ENCODE measurements around the gene CIAO3. TPM values are rescaled to one million over a fixed set of nuclear protein-coding genes. Genes with fewer than 3 reads are reported as not detected.
A peak's percentile ranks its signal among the peaks of the same experiment; 100 is the strongest.
"Not testable (repeated sequence)": the region's sequence is repeated elsewhere in the genome, so short reads cannot be mapped to it uniquely, and the experiment has no call there.

Gene CIAO3
- total RNA-seq, 2 donors from 2014 or later = 39.2 to 47.1 TPM

DNA sequence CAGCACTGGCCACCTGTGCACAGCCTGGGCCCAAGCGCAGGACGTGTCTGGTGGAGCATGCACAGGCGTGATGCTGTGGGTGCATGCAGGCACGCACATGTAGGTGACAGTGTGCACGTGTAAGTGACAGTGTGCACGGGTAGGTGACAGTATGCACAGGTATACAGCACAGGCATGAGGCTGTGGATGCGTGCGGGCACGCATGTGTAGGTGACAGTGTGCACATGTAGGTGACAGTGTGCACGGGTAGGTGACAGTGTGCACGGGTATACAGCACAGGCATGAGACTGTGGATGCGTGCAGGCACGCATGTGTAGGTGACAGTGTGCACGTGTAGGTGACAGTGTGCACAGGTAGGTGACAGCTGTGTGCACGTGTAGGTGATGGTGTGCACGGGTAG, 39.5 kb upstream of the CIAO3 start:
- H3K36me3 Mint-ChIP-seq (ENCODE audit: low read depth) = no peaks in the 10 kb centered on the region
- H3K9me3 Mint-ChIP-seq = no peaks in the 10 kb centered on the region
- no peak for ATAC-seq (replicated peaks)
- no peak overlapping the region for H3K27ac Mint-ChIP-seq
- H3K4me1 Mint-ChIP-seq = no peaks in the 10 kb centered on the region
- H3K27me3 Mint-ChIP-seq = peaks cover 3% of the 10 kb centered on the region
- H3K4me3 Mint-ChIP-seq = no peak overlapping the region

DNA sequence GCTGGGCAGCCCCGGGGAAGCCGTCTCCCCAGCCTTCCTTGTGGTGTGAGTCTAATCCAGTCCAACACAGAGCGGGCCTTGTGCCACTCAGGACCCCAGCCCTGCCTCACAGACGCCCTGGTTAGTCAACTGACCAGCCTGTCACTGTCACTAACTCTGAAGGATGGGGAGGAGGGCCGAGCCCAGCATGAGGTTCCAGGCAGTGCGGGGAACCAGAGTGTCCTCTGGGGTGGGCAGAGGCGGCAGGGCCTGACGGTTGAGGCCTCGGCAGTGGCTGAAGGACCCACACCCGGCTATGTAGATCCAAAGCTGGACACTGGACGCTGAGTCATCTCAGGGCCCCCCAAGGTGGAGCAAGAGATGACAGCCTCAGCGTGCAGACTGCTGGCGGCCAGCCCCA, 38.8 kb upstream of the CIAO3 start:
- H3K9me3 Mint-ChIP-seq = no peaks in the 10 kb centered on the region
- H3K4me1 Mint-ChIP-seq = no peaks in the 10 kb centered on the region
- H3K4me3 Mint-ChIP-seq = no peak overlapping the region
- H3K36me3 Mint-ChIP-seq (ENCODE audit: low read depth) = no peaks in the 10 kb centered on the region
- no peak for ATAC-seq (replicated peaks)
- H3K27me3 Mint-ChIP-seq = peaks cover 3% of the 10 kb centered on the region
- no peak overlapping the region for H3K27ac Mint-ChIP-seq

DNA sequence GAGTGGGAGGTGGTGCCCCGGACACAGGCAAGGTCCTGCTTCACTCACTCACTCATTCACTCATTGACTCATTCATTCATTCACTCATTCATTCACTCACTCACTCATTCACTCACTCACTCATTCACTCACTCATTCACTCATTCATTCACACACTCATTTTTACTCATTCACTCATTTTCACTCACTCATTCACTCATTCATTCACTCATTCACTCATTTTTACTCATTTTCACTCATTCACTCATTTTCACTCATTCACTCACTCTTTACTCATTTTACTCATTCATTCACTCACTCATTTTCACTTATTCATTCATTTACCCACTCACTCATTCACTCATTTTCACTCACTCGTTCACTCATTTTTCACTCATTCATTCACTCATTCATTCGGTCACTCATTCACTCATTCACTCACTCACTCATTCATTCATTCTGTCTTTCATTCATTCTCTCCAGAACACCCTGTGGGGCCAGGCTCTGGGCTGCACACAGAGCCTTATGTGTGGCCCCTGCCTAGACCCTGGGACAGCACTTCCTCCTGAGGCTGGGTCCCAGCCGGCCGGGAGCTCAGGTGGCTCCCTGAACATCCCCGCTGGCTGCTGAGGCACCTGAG, 38.2 kb upstream of the CIAO3 start:
- H3K27ac Mint-ChIP-seq = no peak overlapping the region
- no peaks in the 10 kb centered on the region for H3K9me3 Mint-ChIP-seq
- peak; percentile 35 for ATAC-seq (replicated peaks)
- H3K4me1 Mint-ChIP-seq = no peaks in the 10 kb centered on the region
- H3K36me3 Mint-ChIP-seq (ENCODE audit: low read depth) = no peaks in the 10 kb centered on the region
- no peak overlapping the region for H3K4me3 Mint-ChIP-seq
- H3K27me3 Mint-ChIP-seq = peaks cover 3% of the 10 kb centered on the region

DNA sequence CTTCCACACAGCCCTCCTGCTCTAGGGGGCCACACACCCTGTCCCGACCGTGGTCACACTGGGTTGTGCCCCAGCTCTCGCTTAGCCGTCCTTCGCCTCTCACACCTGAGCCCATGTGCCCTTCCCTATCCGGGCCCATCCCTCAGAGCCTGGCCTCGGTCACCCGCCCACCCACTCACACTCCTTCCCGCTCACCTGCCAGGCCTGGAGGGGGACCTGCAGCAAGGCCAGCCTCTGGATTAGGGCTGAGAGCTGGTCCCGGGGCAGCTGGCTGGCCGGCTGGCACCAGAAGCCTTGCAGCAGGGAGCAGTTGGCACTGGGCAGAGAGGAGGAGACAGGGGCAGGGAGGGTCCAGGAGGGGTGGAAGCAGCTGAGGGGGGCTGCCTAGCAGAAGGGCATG, 37.6 kb upstream of the CIAO3 start:
- Mint-ChIP-seq H3K36me3 (ENCODE audit: low read depth) (no peaks in the 10 kb centered on the region), H3K4me3 (no peak overlapping the region), H3K9me3 (no peaks in the 10 kb centered on the region), H3K27me3 (peaks cover 3% of the 10 kb centered on the region), H3K4me1 (no peaks in the 10 kb centered on the region), H3K27ac (no peak overlapping the region)
- ATAC-seq (replicated peaks) = no peak

DNA sequence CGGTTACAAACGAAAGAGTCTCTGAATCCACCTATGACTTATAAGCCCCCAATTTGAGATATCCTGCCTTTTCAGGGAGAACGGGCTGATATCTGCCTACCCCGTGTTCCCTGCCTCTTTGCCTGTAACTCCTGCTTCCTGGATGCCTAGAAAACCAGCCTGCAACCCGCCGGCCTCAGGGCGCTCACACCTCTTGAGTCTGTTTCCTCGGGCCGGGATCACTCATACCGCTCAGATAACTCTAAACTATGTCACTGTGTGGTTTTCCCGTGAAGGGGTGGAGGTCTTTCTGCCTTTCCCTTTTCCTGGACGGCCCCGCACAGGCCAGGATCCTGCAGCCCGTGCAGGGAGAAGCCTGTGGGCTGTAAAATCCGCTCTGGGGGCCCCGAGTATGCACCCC, 37.0 kb upstream of the CIAO3 start:
- no peaks in the 10 kb centered on the region for H3K9me3 Mint-ChIP-seq
- H3K4me1 Mint-ChIP-seq = no peaks in the 10 kb centered on the region

DNA sequence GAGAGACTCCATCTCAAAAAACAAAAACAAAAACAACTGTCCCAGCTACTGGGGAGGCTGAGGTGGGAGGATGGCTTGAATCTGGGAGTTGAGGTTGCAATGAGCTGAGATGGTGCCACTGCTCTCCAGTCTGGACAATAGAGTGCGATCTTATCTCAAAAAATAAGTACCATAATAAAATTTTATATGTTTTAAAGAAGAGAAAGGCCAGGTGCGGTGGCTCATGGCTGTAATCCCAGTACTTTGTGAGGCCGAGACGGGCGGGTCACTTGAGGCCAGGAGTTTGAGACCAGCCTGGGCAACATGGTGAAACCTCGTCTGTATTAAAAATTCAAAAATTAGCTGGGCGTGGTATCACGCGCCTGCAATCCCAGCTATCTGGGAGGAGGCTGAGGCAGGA, 36.0 kb upstream of the CIAO3 start:
- Mint-ChIP-seq H3K4me1 (no peaks in the 10 kb centered on the region), H3K9me3 (no peaks in the 10 kb centered on the region), H3K27ac (no peak overlapping the region), H3K36me3 (ENCODE audit: low read depth) (no peaks in the 10 kb centered on the region), H3K4me3 (no peak overlapping the region), H3K27me3 (peaks cover 3% of the 10 kb centered on the region)
- no peak for ATAC-seq (replicated peaks)

More for the DNA sequence above, 37.0 kb upstream of the CIAO3 start:
- Mint-ChIP-seq H3K27ac (no peak overlapping the region), H3K36me3 (ENCODE audit: low read depth) (no peaks in the 10 kb centered on the region), H3K27me3 (peaks cover 3% of the 10 kb centered on the region), H3K4me3 (no peak overlapping the region)
- ATAC-seq (replicated peaks) = no peak

DNA sequence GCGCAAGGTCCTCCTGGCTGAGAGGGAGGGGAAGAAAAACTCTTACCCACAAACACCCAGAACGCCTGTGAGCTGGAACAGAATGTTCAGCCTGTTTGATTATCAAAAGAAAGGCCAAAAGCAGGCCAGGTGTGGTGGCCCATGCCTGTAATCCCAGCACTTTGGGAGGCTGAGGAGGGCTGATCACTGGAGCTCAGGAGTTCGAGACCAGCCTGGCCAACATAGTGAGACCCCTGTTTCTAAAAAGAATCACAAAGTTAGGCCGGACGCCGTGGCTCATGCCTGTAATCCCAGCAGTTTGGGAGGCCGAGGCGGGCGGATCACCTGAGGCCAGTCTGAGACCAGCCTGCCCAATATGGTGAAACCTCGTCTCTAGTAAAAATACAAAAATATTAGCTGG, 35.5 kb upstream of the CIAO3 start:
- ATAC-seq (replicated peaks); H3K36me3 Mint-ChIP-seq (ENCODE audit: low read depth); H3K4me1 Mint-ChIP-seq; H3K27me3 Mint-ChIP-seq; H3K4me3 Mint-ChIP-seq; H3K9me3 Mint-ChIP-seq; H3K27ac Mint-ChIP-seq: not testable (repeated sequence)

DNA sequence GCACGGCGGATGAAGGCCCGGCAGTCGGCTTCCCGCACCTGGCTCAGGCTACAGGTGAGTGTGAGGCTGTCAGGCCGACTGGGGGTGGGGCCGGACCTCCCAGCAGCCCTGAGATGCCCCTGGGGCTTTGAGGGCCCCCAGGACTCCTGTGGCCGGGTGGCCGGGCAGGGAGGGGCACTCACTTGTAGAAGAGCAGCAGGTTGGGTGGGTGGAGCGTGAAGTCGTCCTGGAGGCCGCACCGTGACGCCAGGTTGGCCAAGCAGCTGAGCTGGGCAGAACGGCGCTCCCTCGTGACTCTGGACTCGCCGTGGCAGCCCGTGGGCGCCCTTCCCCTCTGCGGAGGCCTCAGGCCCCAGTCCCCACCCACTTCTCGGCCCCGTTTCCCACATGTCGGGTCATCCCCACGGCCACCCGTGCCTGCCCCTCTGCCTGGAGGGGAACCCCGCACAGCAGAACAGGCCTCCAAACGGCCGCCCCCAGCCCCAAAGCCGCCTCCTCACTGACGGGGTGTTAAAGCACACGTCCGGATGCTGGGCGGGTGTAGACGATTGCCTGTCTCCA, 34.5 kb upstream of the CIAO3 start:
- Mint-ChIP-seq H3K36me3 (ENCODE audit: low read depth) (no peaks in the 10 kb centered on the region), H3K27ac (no peak overlapping the region), H3K4me3 (no peak overlapping the region), H3K4me1 (no peaks in the 10 kb centered on the region), H3K9me3 (no peaks in the 10 kb centered on the region), H3K27me3 (peaks cover 3% of the 10 kb centered on the region)
- ATAC-seq (replicated peaks) = no peak

DNA sequence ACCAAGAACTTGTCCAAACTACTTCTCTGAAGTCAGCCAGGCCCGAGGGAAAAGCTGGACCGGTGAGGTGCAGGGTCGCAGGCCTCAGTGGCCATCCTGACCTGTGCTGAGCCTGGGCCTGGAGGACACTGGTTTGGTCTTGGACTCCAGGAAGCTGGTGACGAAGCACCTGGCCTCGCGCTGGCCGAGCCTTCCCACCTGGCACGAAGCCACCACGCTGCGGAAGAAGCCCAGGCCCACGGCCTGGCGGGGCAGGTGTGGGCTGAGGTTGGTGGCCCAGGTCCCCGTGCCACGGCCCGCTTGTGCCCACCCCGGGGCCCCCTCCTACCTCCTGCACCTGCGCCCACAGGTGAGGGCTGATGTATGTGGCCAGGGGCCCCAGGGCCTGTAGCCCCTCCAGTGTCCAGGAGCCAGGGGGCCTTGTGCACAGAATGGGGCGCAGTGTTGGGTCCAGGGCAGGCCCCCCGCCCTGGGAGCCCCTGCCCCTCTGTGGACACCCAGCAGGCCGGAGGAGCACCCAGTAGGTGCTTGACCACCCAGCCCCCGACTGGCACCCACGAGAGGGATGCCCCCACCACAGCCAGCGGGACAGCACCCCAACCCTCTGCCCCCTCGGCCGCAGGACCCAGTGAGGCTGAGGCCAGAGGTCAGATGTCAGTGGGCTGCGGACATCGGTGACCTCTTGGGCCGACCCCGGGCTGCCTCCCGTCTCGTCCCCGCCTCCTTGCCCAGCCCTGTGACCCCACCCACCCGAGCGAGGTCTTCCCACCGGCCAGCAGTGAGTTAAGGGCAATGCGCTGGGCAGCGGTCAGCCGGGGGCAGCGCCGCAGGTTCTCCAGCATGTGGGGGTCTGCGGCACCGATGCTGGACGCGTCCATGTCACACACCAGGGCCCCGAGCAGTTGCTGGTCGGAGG, 33.5 kb upstream of the CIAO3 start:
- no peak for ATAC-seq (replicated peaks)

DNA sequence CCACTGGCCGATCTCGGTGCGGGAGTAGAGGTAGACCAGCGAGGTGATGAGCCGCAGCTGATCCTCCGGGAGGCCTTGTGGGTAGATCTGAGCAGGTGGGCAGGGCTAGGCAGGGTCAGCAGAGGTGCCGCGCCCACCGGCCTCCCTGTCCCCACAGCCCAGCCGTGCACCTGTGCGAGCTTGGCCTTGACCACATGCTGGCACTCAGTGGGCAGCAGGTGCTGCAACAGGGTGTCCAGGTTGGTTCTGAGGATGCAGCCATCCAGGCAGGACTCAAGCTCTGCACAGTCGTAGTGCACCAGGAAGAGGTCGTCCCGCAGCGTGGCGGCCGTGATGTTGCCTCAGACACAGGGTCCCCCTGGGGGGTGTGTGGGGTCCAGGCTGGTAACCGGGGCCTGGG, 32.2 kb upstream of the CIAO3 start:
- Mint-ChIP-seq H3K9me3 (no peaks in the 10 kb centered on the region), H3K36me3 (ENCODE audit: low read depth) (no peaks in the 10 kb centered on the region), H3K27me3 (peaks cover 3% of the 10 kb centered on the region), H3K4me1 (no peaks in the 10 kb centered on the region), H3K27ac (no peak overlapping the region), H3K4me3 (no peak overlapping the region)
- no peak for ATAC-seq (replicated peaks)

More for the DNA sequence above, 33.5 kb upstream of the CIAO3 start:
- H3K4me3 Mint-ChIP-seq = no peak overlapping the region
- H3K36me3 Mint-ChIP-seq (ENCODE audit: low read depth) = no peaks in the 10 kb centered on the region
- H3K27me3 Mint-ChIP-seq = peaks cover 3% of the 10 kb centered on the region
- no peaks in the 10 kb centered on the region for H3K4me1 Mint-ChIP-seq
- no peaks in the 10 kb centered on the region for H3K9me3 Mint-ChIP-seq
- no peak overlapping the region for H3K27ac Mint-ChIP-seq

DNA sequence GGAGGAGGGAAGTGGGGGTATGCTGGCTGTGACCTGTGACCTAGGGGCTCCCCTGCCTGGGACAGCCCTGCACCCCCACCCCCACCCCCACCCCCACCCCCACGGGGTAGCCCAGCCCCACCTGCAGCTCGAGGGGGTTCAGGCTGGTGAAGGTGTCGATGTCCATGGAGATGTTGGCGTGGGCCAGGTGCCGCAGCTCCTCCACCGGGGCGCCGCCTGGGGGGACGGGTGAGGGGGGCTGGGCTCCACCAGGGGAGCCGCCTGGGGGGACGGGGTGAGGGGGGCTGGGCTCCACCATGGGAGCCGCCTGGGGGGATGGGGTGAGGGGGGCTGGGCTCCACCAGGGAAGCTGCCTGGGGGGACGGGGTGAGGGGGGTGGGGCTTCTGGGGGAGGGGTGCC, 29.6 kb upstream of the CIAO3 start:
- H3K4me1 Mint-ChIP-seq = no peaks in the 10 kb centered on the region
- no peaks in the 10 kb centered on the region for H3K27me3 Mint-ChIP-seq
- no peak for ATAC-seq (replicated peaks)
- no peaks in the 10 kb centered on the region for H3K36me3 Mint-ChIP-seq (ENCODE audit: low read depth)
- H3K27ac Mint-ChIP-seq = no peak overlapping the region
- H3K4me3 Mint-ChIP-seq = no peak overlapping the region
- no peaks in the 10 kb centered on the region for H3K9me3 Mint-ChIP-seq

DNA sequence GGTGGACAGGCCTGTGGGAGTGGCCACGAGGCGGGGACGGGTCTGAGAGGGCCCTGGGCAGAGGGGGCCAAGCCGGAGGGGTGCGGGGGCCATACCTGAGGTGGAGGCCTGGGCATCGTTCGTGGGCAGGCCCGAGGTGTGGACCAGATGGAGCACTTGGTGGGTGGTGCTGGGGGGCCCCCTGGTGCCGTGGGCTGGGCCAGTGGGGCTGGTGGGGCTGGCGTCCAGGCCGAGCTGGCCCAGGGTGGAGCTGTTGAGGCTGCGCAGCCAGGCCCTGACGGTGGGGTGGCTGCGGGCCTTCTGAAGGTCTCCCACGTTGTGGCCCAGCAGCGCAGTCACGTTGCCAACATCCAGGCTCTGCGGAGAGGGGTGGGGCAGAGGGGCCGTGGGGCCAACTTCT, 29.1 kb upstream of the CIAO3 start:
- no peaks in the 10 kb centered on the region for H3K36me3 Mint-ChIP-seq (ENCODE audit: low read depth)
- no peaks in the 10 kb centered on the region for H3K9me3 Mint-ChIP-seq
- H3K27ac Mint-ChIP-seq = no peak overlapping the region
- H3K4me1 Mint-ChIP-seq = no peaks in the 10 kb centered on the region
- no peak overlapping the region for H3K4me3 Mint-ChIP-seq
- no peaks in the 10 kb centered on the region for H3K27me3 Mint-ChIP-seq
- no peak for ATAC-seq (replicated peaks)

DNA sequence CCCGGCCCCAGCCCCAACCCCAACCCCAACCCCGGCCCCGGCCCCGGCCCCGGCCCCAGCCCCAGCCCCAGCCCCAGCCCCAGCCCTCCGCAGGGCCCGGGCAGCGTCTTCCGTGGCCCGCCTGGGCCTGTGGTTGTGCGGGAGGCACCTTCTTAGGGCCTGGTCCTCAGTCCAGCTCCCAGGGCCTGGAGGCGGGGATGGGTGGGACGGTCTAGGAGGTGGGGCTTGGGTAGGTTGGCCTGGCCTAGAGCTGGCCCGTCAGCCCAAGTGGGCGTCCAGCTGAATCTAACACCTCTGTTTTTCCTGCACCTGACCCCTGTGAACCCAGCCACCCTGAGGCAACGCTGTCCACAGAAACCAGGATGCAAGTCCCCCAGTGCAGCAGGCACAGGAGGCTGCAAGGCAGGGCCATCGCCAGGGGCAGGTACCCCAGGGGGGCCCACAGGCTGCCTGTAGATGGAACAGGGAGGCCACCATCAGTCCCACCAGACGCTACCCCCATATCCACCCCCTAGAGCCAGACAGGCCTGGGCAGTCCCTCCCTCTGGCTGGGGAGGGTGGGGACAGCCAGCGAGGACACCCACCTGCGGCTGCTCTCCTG, 28.5 kb upstream of the CIAO3 start:
- H3K4me3 Mint-ChIP-seq = no peak overlapping the region
- no peak overlapping the region for H3K27ac Mint-ChIP-seq
- no peaks in the 10 kb centered on the region for H3K27me3 Mint-ChIP-seq
- H3K4me1 Mint-ChIP-seq = no peaks in the 10 kb centered on the region
- H3K36me3 Mint-ChIP-seq (ENCODE audit: low read depth) = no peaks in the 10 kb centered on the region
- H3K9me3 Mint-ChIP-seq = no peaks in the 10 kb centered on the region
- ATAC-seq (replicated peaks) = peak; percentile 21

DNA sequence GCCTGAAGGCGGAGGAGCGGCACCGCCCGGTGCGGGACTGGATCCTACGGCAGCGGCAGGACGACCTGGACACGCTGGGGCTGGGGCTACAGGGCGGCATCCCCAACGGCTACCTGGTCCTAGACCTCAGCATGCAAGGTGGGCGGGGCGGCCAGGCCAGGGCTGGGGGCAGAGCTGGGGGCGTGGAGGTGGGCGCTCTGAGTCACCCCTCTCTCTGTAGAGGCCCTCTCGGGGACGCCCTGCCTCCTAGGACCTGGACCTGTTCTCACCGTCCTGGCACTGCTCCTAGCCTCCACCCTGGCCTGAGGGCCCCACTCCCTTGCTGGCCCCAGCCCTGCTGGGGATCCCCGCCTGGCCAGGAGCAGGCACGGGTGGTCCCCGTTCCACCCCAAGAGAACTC, 27.6 kb upstream of the CIAO3 start:
- peak; percentile 19 for ATAC-seq (replicated peaks)
- Mint-ChIP-seq H3K27me3 (no peaks in the 10 kb centered on the region), H3K4me3 (no peak overlapping the region)

More for the DNA sequence above, 27.6 kb upstream of the CIAO3 start:
- Mint-ChIP-seq H3K27ac (no peak overlapping the region), H3K9me3 (no peaks in the 10 kb centered on the region), H3K36me3 (ENCODE audit: low read depth) (no peaks in the 10 kb centered on the region), H3K4me1 (no peaks in the 10 kb centered on the region)

Data from activated T-helper 17 cell treated with anti-CD3 and anti-CD28 coated beads, Interleukin-2, amount 50 U/mL, for 72 hours (primary cell).